Measurements from ENCODE around the gene PCLAF.

The PCLAF gene

GRCh38 chr15:64324165-64324877 is 56.9 kb downstream of the PCLAF start:
- no peak for DNase-seq (ENCODE audit: low read depth in 2 of 2)

- no peak for DNase-seq (ENCODE audit: low read depth in 2 of 2)
Observed at GRCh38 chr15:64315216-64315615, 66.0 kb downstream of the PCLAF start.

DNA sequence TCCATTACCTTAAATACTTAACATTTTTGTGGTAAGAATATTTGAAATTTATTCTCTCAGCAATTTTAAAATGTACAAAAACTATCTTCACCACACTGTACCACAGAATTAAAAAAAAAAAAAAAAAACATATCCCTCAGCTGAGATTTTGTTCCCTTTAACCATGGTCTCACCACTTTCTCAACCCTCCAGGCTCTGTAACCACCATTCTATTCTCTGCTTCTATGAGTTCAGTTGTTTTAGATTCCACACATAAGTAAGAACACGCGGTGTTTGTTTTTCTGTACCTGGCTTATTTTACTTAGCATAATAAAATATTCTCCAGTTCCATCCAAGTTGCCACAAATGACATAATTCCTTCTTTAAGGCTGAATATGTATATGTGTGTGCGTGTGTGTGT is 66.8 kb downstream of the PCLAF start:
- DNase-seq (ENCODE audit: low read depth in 2 of 2): no peak

All from stimulated activated CD4-positive, alpha-beta T cell treated with anti-CD3 and anti-CD28 coated beads, Interleukin-4, amount 100 ng/mL, for 48 hours (primary cell).